RWPE2 (cell line): ENCODE measurements around the gene NTF4.
A peak's percentile ranks its signal among the peaks of the same experiment; 100 is the strongest.
"Not testable (repeated sequence)": the region's sequence is repeated elsewhere in the genome, so short reads cannot be mapped to it uniquely, and the experiment has no call there.

Experiments used
- ATAC-seq: fragments of 200-7000 bp; cut with Tn5 transposase; 3 replicates; pipeline ENCODE4 v1.9.1; 2021; ENCODE audit warnings: low read depth
- DNase-seq: peaks from one replicate; pipeline ENCODE4 v3.0.0-alpha.2; 2020; ENCODE audit warnings: low spot score
- H3K27ac ChIP-seq: fragments of 450-650 bp; 2 replicates; pipeline ENCODE4 v1.5.1; 2017; ENCODE audit warnings: mild to moderate bottlenecking; ENCODE audit not compliant: poor library complexity, severe bottlenecking
- H3K27me3 ChIP-seq: fragments of 250-450 bp; sonication (Bioruptor Pico); 2 replicates; pipeline ENCODE4 v1.5.1; 2021; ENCODE audit warnings: mild to moderate bottlenecking, moderate library complexity; ENCODE audit not compliant: insufficient read depth, poor library complexity, severe bottlenecking
- H3K36me3 ChIP-seq: fragments of 250-450 bp; sonication (Bioruptor Pico); 2 replicates; pipeline ENCODE4 v1.5.1; 2020; ENCODE audit warnings: low read depth, mild to moderate bottlenecking, moderate library complexity
- H3K4me1 ChIP-seq: fragments of 250-450 bp; sonication (Bioruptor Pico); 2 replicates; pipeline ENCODE4 v1.5.1; 2021; ENCODE audit warnings: mild to moderate bottlenecking, moderate library complexity; ENCODE audit not compliant: insufficient read depth, poor library complexity, severe bottlenecking
- H3K4me3 ChIP-seq: fragments of 250-450 bp; sonication (Bioruptor Pico); 2 replicates; pipeline ENCODE4 v1.5.1; 2021; ENCODE audit warnings: mild to moderate bottlenecking, moderate library complexity; ENCODE audit not compliant: severe bottlenecking
- H3K9me3 ChIP-seq: fragments of 250-450 bp; sonication (Bioruptor Pico); 2 replicates; pipeline ENCODE4 v1.5.1; 2021; ENCODE audit warnings: mild to moderate bottlenecking, moderate library complexity; ENCODE audit not compliant: severe bottlenecking
- TF ChIP-seq, protein P1 (sequence below): fragments of 450-650 bp; IDR thresholded peaks from one replicate; pipeline ENCODE4 v1.5.1; 2017; ENCODE audit warnings: mild to moderate bottlenecking, moderate library complexity; ENCODE audit not compliant: poor library complexity, severe bottlenecking

NTF4 gene

GRCh38 chr19:49042177-49042576 lies 22.4 kb downstream of the NTF4 start:
- ATAC-seq: peak; percentile 68
- TF ChIP-seq, protein P1, sequence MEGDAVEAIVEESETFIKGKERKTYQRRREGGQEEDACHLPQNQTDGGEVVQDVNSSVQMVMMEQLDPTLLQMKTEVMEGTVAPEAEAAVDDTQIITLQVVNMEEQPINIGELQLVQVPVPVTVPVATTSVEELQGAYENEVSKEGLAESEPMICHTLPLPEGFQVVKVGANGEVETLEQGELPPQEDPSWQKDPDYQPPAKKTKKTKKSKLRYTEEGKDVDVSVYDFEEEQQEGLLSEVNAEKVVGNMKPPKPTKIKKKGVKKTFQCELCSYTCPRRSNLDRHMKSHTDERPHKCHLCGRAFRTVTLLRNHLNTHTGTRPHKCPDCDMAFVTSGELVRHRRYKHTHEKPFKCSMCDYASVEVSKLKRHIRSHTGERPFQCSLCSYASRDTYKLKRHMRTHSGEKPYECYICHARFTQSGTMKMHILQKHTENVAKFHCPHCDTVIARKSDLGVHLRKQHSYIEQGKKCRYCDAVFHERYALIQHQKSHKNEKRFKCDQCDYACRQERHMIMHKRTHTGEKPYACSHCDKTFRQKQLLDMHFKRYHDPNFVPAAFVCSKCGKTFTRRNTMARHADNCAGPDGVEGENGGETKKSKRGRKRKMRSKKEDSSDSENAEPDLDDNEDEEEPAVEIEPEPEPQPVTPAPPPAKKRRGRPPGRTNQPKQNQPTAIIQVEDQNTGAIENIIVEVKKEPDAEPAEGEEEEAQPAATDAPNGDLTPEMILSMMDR: no peak
- H3K36me3 ChIP-seq: no peaks in the 10 kb centered on the region
- no peaks in the 10 kb centered on the region for H3K27me3 ChIP-seq
- no peaks in the 10 kb centered on the region for H3K9me3 ChIP-seq
- no peak for DNase-seq
- H3K4me3 ChIP-seq: no peak overlapping the region
- no peaks in the 10 kb centered on the region for H3K4me1 ChIP-seq
- H3K27ac ChIP-seq: peak overlapping the region; percentile 11

- H3K4me3 ChIP-seq, H3K27ac ChIP-seq, H3K4me1 ChIP-seq, H3K9me3 ChIP-seq, H3K27me3 ChIP-seq, H3K36me3 ChIP-seq, DNase-seq, ATAC-seq: not testable (repeated sequence)
These were observed 24.9 kb downstream of the NTF4 start for GRCh38 chr19:49039736-49040135.

GRCh38 chr19:49038557-49039276 lies 25.9 kb downstream of the NTF4 start:
- peak; percentile 82 for ATAC-seq
- not testable (repeated sequence) for H3K27me3 ChIP-seq, H3K9me3 ChIP-seq, H3K36me3 ChIP-seq, H3K4me1 ChIP-seq, H3K4me3 ChIP-seq, DNase-seq
- H3K27ac ChIP-seq: peak overlapping the region; percentile 26

- H3K27me3 ChIP-seq, H3K36me3 ChIP-seq, H3K4me1 ChIP-seq, DNase-seq, H3K9me3 ChIP-seq, ATAC-seq, H3K4me3 ChIP-seq: not testable (repeated sequence)
- H3K27ac ChIP-seq: peak overlapping the region; percentile 26
These were observed 26.5 kb downstream of the NTF4 start for GRCh38 chr19:49038111-49038510.

DNA sequence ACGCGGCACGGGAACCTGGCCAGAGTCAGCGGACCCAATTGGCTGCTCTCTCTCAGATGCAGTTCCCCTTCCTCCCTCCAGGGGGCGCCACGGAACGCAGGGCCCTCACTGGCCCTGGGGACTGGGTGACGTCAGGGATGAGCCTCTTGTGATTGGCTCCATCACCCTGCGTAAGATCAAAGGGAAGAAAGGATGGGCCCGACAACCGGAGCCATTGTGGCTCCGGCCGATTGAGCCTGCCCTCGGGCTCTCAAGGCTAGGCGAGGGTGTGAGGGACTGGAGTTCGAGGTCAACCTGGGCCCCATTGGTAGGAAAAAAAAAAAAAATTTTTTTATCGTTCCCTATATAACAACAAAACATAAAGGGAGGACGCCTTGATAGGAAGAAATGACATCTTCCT lies 27.8 kb downstream of the NTF4 start, which contains the start of gene CGB1:
Gene CGB1 (minus strand): TSS at position 81 of the 400 bp plus-strand sequence. CDS start 184 bp downstream, outside the sequence.
- H3K4me1 ChIP-seq, H3K9me3 ChIP-seq, H3K27ac ChIP-seq, ATAC-seq, H3K4me3 ChIP-seq, H3K27me3 ChIP-seq, DNase-seq, H3K36me3 ChIP-seq: not testable (repeated sequence)
- TF ChIP-seq, protein P1: peak; percentile 35

DNA sequence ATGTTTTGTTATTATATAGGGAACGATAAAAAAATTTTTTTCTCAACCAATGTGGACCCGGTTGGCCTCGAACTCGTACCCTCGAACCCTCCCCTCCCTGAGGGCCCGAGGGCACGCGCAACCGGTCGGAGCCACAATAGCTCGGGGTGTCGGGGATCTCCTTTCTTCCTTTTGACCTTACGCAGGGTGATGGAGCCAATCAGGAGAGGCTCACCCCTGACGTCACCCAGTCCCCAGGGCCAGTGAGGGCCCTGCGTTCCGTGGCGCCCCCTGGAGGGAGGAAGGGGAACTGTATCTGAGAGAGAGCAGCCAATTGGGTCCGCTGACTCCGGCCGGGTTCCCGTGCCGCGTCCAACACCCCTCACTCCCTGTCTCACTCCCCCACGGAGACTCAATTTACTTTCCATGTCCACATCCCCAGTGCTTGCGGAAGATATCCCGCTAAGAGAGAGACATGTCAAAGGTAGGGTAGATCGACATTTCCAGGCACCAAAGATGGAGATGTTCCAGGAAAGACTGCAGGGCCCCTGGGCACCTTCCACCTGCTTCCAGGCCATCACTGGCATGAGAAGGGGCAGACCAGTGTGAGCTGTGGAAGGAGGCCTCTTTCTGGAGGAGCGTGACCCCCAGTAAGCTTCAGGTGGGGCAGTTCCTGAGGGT lies 32.8 kb downstream of the NTF4 start, which contains the start of gene CGB2:
Gene CGB2 (plus strand): TSS at position 249 of the 660 bp plus-strand sequence. CDS start 206 bp downstream, at position 455.
- not testable (repeated sequence) for H3K27ac ChIP-seq, DNase-seq, ATAC-seq, H3K36me3 ChIP-seq, H3K4me1 ChIP-seq, H3K9me3 ChIP-seq, H3K27me3 ChIP-seq, H3K4me3 ChIP-seq
- TF ChIP-seq, protein P1: peak; percentile 52

GRCh38 chr19:49030323-49030722 lies 34.3 kb downstream of the NTF4 start:
- H3K9me3 ChIP-seq, H3K27ac ChIP-seq, ATAC-seq, DNase-seq, H3K4me1 ChIP-seq, H3K36me3 ChIP-seq, H3K4me3 ChIP-seq, H3K27me3 ChIP-seq: not testable (repeated sequence)

DNA sequence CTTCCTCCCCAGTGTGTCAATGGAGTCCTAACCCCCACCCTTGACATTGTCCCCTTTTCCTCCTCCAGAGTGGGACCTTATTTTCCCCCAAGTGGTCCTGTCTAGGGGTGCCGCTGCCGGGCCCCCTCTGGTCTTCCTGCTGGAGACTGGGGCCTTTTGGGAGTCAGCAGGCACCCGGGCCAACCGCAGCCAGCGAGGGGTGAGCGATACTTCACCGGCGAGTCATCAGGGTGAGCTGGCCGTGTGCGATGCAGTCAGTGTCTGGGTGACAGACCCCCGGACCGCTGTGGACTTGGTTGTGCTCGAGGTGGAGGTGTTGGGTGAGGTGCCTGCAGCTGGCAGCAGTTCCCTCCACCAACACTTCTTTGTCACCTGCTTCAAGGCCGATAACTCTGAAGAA lies 34.9 kb downstream of the NTF4 start:
- not testable (repeated sequence) for DNase-seq, H3K27ac ChIP-seq

More for the DNA sequence above, 34.9 kb downstream of the NTF4 start:
- H3K36me3 ChIP-seq, H3K27me3 ChIP-seq, H3K9me3 ChIP-seq, H3K4me3 ChIP-seq, H3K4me1 ChIP-seq: not testable (repeated sequence)
- peak; percentile 36; the same call in 1 of the 3 replicates for ATAC-seq
